GM18498 (cell line): Measurements from ENCODE around the gene VPS8.
"Not testable (repeated sequence)": the region's sequence is repeated elsewhere in the genome, so short reads cannot be mapped to it uniquely, and the experiment has no call there.

Source experiments
- ATAC-seq: cut with Tn5 transposase; IDR thresholded peaks from one replicate; pipeline ENCODE4 v1.9.1; 2021; ENCODE audit warnings: mild to moderate bottlenecking, moderate library complexity; ENCODE audit not compliant: unreplicated experiment

The VPS8 gene

DNA sequence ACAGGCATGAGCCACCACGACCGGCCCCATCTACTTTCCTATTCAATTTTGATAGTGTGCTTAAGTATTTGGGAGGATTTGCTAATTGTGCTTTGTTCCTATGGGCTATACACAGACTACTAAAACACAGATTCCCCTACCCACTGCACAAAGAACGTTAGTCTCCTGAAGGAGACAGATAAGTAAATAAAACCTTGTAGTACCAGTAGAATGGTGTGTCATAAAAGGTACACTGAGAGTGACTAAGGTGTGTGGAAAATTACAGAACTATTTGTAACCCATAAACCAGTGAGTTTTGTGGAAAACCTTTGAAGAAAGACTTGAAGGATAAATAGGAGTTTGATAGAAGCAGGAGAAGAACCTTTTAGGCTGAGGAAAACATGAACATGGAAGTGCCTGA, 158.2 kb downstream of the VPS8 start:
- no peak for ATAC-seq

DNA sequence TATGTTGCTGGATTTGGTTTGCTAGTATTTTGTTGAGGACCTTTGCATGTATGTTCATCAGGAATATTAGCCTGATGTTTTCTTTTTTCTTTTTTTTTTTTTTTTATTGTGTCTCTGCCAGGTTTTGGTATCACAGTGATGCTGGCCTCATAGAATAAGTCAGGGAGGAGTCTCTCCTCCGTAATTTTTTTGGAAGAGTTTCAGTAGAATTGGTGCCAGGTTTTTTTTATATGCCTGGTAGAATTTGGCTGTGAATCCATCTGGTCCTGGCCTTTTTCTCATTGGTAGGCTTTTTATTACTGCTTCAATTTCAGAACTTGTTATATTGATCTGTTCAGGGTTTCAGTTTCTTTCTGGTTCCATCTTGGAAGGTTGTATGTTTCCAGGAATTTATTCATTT, 165.8 kb downstream of the VPS8 start:
- ATAC-seq, result no peak

DNA sequence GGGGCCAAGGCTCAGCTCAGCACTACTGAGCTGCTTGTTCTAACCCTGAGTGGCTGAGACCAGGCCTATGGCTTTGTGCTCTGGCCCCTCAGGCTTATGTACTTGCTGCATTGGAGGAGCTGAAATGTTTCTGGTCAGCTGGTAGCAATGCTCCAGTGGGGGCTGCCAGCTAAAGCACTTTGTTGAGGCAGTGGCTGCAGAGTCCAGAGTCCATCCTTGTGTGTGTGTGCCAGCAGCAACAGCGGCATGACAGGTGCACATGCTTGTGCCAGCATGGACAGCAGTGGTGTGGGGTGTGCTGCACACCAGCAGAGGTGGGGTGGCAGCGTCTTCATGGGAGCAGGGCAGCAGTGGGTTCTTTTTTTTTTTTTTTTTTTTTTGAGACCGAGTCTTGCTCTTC, 169.1 kb downstream of the VPS8 start:
- no peak for ATAC-seq

DNA sequence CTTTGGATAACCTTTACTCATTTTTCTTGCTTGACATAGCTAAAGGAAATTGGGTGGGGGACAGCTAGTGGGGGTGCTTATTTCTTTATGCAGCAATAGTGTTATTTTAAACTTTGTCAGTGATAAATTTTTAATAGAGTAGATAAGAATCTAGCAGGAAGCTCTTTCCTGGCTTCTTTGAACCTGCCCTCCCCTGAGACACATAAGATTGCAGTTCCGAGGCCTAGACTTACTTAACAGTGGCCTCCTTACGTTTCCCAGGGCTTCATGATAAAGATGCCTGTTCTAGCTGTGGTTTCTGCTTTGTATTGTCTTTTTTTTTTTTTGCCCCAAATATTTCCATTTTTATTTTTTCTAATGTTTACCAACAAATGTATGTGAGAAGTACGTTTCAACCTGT, 170.1 kb downstream of the VPS8 start:
- no peak for ATAC-seq

DNA sequence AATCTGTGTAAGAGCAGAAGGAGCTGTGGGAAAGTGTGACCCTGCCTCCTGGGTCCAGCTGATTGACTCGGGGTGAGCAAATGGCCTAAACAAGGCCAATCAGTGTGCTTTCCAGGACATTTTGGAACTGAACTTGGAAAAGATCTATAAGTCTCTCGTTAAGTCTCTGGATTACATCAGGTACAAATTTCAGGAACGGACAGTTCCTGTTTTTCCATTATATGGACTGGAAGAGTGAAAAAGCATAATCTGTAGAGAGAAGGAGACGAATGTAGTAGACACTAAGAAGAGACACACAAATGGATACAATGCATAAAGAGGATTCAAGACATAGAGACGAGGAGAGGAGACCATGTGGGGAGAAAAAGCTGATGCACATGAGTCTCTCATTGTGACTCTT, 173.6 kb downstream of the VPS8 start:
- ATAC-seq, result no peak

DNA sequence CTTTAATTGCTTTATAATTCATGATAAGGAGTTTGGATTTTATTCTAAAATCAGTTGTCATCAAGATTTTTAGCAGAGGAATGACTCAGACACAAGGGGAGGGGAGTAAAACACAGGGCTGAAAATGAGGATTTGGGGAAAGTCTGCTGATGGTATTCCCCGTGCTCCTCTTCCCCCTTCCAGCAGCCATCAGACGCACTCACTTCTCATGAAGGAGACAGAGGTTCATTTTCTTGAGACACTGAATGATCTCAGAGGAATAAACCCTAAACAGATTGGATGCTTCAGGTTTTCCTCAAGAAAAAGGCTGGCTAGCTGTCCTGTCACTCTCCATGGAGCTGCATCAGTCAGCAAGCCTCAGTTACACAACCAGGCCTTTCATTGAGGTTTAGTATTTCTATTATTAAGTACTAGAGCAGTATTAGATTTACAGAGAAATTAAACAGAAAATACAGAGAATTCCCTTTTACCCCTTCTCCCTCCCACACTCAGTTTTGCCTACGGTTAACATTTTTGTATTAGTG, 174.5 kb downstream of the VPS8 start:
- no peak for ATAC-seq

DNA sequence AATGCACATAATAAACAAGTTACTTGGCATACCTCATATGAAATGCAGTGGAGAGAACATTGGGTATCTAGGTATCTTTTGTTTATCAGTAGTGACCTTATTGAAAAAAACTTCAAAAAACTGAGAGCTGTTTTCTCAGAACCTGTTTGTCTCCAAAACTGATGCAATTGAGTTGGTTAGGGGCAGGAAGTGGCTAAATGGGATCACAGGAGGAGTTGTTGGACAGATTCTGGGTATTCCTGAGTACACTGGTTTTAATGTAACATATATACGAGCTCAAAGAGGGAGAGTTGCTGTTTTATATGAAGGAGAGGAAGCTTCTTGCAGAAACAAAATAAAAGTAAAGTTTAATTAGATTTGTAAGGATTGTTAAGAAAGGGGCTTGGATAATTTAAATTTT, 181.4 kb downstream of the VPS8 start:
- no peak for ATAC-seq

DNA sequence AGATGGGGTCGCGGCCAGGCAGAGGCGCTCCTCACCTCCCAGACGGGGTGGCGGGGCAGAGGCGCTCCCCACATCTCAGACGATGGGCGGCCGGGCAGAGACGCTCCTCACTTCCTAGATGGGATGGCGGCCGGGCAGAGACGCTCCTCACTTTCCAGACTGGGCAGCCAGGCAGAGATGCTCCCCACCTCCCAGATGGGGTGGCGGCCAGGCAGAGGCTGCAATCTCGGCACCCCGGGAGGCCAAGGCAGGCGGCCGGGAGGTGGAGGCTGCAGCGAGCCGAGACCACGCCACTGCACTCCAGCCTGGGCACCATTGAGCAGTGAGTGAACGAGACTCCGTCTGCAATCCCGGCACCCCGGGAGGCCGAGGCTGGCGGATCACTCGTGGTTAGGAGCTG, 191.9 kb downstream of the VPS8 start:
- ATAC-seq, result not testable (repeated sequence)

DNA sequence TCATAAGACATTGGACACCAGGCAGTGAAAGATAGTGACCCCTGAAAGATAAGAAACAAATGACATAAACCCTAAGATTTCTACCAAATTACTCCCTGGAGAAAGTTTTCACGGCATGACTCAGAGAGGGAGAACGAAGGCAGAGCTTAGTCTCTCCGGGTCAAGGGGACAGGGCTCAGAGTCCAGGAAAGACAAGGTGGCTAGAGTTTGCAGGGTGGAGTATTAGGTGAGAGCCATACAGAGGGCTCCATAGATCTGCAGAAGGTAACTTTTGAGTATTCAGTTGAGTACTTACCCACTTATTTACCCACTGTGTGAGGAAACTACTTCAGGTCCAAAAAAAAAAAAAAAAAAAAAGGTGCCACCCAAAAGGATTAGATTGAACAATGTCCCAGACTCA, 197.7 kb downstream of the VPS8 start:
- no peak for ATAC-seq

DNA sequence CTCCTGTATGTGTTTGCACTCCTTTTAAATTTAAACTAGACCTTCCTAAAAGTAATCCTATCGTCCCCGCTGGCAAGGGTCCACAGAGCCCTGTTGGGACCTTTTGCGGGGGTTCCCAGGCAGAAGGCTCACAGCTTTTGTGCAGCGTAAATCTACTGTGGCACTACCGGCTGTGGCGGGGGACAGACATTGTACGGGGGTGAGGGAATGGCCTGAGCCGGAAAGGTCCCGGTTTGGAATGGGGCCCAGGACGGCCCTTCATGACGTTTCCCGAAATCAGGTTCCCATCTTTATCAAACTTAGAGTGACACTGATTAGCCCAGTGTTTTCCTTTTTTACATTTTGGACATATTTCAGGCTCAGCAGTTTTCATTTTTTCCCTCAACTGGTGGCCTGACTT, 205.6 kb downstream of the VPS8 start:
- ATAC-seq, result not testable (repeated sequence)

DNA sequence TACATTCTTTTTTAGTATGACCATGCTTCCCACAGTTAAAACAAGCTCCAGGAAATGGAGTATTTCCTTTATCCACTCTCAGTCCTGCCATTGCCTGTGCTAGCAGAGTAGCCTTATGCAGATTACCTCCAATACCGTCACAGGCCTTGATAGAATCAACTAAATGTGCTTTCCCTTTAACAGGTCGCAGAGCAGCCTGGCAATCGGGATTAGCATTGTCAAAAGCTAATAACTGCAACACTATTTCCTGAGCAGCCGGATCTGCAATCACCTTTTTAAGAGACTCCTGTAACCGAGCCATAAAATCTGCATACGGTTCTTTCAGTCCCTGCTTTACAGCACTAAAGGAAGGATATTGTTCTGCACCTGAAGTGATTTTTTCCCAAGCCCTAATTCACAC, 206.0 kb downstream of the VPS8 start:
- not testable (repeated sequence) for ATAC-seq

DNA sequence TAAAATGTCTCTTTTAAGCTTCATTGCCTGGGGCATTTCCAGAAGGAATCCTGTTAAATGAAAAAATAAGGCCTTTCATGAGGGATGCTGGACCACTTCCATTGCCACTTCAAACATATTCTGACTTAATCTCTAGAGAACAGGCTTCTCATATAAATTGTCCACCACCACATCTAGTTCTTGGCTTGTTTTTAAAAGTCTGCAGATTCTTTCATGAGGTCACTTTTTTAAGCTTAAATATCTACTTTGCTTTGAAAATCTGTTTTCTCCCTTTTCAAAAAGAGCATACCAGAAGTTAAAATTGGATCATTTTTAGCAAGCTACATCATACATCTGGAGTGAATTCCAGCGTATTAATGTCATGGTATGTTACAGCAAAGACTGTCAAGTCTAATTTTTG, 209.3 kb downstream of the VPS8 start:
- ATAC-seq, result no peak

DNA sequence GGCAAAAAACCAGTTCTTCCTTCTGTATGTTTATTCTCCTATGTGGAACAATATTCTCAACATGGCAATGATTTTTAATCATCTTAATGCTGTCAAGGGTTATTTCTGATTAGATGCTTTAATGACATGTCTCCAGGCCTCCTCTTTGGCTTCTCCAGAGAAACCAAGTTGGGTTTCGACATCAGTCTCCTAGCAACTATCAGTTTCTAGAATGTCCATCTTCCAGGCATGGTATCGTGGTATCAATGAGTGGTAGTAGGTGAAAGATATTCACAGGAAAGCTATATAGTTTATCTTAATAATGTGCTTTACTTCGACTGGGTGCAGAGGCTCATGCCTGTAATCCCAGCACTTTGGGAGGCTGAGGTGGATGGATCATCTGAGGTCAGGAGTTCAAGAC, 212.4 kb downstream of the VPS8 start:
- no peak for ATAC-seq

DNA sequence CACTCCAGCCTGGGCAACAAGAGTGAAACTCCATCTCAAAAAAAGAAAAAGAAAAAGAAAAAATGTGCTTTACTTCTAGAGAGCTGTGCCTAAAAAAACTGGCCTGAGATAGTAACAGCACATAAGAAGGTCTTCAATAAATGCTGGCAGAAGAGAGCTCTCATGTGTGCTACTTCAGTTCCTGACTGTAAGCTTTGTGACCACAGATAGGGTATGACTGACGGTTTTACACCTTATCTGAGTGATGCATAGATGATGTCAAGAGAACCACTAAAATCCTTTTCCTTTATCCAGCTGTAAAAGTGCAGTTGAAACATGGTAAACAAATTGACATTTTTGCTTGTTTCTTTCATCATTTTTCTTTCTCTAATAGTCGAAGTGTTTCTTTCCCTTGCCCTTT, 213.0 kb downstream of the VPS8 start:
- no peak for ATAC-seq

DNA sequence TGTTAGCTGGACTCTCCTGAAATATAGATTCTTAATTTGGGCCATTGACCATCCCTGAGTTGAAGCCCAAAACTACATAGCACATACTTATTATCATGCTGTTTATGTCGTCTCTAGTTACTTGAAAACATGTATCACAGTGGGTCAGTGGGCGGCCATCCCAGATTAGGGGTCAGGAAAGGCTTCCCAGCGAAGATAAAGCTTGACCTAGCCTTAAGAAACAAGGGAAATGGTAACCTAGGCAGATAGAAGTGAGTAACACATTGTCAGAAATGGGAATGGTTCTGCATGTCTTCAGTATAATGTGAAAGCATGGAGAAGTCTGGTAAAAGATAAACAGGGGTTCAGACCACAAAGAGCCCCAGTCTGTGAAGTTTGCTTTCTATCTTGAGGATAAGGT, 216.2 kb downstream of the VPS8 start:
- ATAC-seq, result no peak

DNA sequence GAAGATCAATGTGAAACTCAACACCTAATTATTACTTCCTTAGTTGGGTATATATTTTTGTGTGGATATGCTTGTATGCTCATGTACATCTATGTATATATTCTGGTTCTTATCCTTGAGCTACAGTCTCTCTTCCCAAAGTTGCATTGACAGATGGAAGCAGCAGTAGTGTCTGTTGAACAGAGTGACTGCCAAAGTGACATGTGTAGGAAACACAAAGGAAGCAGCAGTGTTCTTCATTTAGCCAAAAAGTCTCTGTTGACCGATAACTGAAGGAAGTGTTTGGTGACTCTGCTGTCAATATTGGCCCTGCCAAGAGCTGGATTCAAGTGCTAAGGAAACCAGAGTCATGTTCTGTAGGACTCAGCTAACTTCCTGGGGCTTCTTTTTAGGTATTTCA, 217.1 kb downstream of the VPS8 start:
- ATAC-seq, result no peak

DNA sequence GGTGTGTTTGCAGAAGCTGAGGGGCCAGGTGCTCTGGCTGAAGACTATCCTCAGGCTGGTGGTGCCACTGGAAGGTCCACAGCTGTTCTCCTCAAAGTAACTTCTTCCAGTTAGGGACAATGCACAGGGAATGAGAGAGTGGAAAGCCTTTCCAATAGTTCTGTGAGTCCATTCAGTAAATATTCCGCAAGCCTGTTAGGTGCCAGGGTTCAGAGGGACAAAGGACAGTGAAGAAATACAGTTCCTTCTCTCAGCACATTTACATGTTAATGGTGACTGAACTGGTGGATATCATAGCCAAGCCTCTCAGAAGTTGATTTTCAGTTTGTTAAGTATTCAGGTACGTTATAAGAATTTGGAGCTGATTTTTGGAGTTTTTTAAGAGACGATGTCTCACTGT, 218.4 kb downstream of the VPS8 start:
- no peak for ATAC-seq

DNA sequence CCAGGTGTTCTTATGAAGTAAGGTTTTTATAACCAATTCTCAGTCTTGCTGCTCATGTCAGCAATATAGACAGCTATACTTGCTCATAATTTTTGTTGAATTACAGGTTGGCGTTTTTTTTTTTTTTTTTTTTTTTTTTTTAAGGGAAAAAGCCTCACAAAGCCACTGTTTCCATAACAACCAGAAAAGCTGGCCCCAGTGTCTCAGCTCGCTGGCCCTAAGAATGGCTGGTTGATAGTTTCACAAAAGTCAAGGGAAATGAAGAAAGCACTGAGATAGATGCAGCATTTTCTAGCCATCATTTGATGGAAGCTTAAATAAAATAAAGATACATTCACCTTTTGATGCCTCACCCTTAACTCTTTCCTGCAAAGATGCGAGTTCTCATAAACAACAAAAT, 219.0 kb downstream of the VPS8 start:
- ATAC-seq, result no peak

DNA sequence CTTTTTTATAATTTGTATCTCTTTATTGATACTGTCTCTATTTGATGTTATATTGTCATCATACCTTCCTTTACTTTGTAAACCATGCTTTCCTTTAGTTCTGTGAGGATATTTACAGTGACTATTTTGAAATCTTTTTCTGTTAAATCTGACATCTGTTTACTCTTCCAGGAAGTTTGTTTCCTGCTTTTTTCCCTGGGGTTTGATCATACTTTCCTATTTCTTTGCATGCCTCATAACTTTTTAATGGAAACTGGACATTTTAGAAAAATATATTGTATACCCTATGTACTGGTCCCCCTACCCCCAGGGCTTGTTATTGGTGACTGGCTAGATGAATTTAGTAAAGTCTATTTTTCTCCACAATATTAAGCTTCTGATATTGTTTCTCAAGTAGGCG, 225.8 kb downstream of the VPS8 start:
- no peak for ATAC-seq

DNA sequence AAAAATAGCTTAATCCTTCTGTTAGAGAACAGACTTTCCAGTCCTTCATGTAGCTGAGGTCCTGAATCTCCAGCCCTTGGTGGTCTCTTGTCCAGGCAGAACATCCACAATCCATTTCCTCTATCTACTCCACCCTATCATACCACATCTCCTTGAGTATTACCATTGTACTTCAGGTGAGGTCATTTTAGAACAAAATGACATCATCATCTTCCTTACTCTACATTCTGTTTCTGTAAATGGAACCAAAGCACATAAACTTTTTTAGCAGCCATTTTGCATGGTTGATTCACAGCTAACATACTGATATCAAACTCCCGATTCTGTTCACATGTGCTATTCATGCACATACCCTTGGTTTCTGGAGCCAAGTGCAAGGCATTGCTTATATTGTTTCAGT, 228.5 kb downstream of the VPS8 start:
- ATAC-seq, result no peak

DNA sequence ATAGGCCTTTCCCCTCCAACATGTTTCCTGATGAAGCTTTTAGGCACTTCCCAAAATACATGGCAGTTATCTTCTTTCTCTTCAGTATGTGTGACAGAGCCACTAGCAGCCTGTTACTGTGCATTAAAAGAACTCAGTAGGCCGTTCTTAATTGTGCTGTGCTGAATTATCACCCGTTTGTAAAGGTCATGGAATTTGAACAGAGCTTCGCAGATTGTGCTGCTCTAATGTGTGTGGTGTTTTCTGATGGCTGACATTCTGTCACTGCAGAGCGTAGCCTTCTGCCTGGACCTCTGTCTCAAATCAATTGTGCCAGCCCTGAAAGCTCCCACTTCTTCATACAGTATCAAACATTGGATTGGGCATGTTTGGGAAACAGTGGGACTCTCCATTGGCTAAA, 229.6 kb downstream of the VPS8 start:
- ATAC-seq, result no peak

DNA sequence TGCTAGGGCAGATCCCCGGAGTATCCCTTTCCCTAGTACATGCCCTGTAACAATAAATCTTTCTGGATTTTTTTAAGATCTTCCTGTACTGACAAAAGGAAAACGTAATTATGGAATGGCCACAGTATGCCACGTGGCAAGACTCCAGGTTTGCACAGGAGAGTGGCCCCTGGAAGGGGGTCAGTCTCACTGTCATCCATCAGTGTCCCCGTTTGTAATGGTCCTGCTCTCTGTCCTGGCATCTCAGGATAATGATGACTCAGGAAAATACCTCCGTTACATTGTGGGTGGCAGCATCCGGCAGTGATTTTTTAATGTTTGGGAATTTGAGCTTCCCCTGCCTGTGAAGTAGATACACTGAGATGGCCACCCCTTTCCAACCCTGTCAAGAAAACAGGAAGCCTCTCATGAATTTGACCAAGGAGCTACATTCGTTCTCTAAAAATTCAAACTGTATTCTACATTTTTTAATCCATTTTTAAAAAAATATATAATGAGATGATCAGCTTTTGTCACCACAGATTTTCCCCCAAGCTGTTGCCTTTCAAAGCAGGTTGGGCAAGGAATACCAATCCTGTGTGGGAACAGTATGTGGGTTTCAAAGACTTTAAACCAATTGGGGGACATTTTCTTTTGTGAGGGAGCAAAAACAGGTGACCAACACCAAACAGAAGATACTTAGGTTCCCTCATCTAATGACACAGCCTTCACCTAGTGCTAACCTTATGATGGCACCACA, 230.5 kb downstream of the VPS8 start:
- ATAC-seq, result no peak

DNA sequence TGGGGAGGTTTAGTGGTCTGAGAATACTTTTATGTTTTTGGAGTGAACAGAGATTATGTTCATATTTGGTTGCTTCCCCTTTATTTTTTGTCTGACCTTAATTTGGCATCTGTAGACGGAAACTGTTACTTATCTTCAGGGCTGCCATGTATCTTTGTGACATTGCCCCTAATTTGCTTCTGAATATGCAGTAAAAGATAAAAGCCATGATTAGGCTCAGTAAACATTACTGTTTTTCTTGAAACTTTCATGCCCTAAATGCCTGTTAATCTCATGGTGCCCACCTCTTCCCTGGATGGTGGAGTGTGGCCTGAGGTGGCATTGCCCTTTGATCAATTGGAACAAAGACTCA, 234.2 kb downstream of the VPS8 start:
- no peak for ATAC-seq
